Endothelial cell of umbilical vein (primary cell): ENCODE results near the gene OSBP2.

Experiments
- EZH2 ChIP-seq: IDR thresholded peaks from 2 replicates; pipeline ENCODE4 v1.6.1; 2012; ENCODE audit warnings: borderline replicate concordance, low read depth, mild to moderate bottlenecking, moderate library complexity, low read length, inconsistent platforms; ENCODE audit not compliant: severe bottlenecking
- MYC ChIP-seq: IDR thresholded peaks from one replicate; pipeline ENCODE4 v1.6.1; 2011; ENCODE audit warnings: mild to moderate bottlenecking, low read depth, low read length
- POLR2A ChIP-seq: IDR thresholded peaks from 2 replicates; pipeline ENCODE4 v1.6.1; 2012; ENCODE audit warnings: low read depth, mild to moderate bottlenecking, control low read depth, low read length
- POLR2AphosphoS5 ChIP-seq: IDR thresholded peaks from 2 replicates; pipeline ENCODE4 v1.6.1; 2012; ENCODE audit warnings: low read depth, mild to moderate bottlenecking, control low read depth, low read length, moderate library complexity; ENCODE audit not compliant: insufficient read depth
- TF ChIP-seq, protein P1 (sequence below), 2 donors: IDR thresholded peaks; 1 replicate in 1 of 2; 2 replicates in 1 of 2; pipeline ENCODE4 v1.5.1; 2011; ENCODE audit warnings: low read length in 2 of 2, mild to moderate bottlenecking in 2 of 2, moderate library complexity in 2 of 2, control low read depth in 1 of 2, inconsistent platforms in 1 of 2, low read depth in 1 of 2; ENCODE audit not compliant: insufficient read depth in 1 of 2; ENCODE audit errors: extremely low read depth in 1 of 2

DNA sequence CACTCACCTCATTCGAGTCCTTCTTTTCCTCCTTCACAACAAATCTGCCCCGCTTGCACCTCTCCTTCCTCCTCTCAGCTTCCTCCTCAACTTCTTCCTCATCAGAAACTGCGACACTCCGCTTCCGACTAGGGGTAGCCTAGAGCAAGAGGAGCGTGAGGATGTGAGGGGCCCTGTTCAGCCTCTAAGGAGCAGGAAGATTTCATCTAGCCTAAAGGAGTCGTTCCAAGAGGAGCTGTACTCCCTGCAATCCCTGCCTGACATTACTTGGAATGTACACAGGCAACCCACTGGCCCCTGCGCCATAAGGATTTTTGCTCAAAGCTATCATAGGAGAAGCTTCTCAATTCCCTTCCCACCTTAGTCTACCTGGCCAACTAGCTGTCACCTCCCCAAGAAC is 239.4 kb downstream of the OSBP2 start:
- TF ChIP-seq, protein P1, sequence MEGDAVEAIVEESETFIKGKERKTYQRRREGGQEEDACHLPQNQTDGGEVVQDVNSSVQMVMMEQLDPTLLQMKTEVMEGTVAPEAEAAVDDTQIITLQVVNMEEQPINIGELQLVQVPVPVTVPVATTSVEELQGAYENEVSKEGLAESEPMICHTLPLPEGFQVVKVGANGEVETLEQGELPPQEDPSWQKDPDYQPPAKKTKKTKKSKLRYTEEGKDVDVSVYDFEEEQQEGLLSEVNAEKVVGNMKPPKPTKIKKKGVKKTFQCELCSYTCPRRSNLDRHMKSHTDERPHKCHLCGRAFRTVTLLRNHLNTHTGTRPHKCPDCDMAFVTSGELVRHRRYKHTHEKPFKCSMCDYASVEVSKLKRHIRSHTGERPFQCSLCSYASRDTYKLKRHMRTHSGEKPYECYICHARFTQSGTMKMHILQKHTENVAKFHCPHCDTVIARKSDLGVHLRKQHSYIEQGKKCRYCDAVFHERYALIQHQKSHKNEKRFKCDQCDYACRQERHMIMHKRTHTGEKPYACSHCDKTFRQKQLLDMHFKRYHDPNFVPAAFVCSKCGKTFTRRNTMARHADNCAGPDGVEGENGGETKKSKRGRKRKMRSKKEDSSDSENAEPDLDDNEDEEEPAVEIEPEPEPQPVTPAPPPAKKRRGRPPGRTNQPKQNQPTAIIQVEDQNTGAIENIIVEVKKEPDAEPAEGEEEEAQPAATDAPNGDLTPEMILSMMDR (IDR thresholded peaks at IDR 0.05; ENCODE audit: extremely low read depth in 1 of 2, insufficient read depth in 1 of 2, low read depth in 1 of 2, low read length in 2 of 2): no peak
- TF ChIP-seq POLR2A (no peak), EZH2 (no peak), MYC (no peak), POLR2AphosphoS5 (no peak)
